Colon (tissue), 2 donors: ENCODE results near the gene PDE1A.
A peak's percentile ranks its signal among the peaks of the same experiment; 100 is the strongest.

Experiments used
- FAIRE-seq: peaks from 2 replicates; lab custom pipeline; 2012; peaks lifted over from hg19 to GRCh38; lab: Jason Lieb, UNC
- donor health status: control.
- donor health status: control.

The PDE1A gene

GRCh38 chr2:182266909-182267308 is 159.9 kb downstream of the PDE1A start:
- no peak for FAIRE-seq

- no peak for FAIRE-seq
These were observed 161.1 kb downstream of the PDE1A start for GRCh38 chr2:182265718-182266117.

DNA sequence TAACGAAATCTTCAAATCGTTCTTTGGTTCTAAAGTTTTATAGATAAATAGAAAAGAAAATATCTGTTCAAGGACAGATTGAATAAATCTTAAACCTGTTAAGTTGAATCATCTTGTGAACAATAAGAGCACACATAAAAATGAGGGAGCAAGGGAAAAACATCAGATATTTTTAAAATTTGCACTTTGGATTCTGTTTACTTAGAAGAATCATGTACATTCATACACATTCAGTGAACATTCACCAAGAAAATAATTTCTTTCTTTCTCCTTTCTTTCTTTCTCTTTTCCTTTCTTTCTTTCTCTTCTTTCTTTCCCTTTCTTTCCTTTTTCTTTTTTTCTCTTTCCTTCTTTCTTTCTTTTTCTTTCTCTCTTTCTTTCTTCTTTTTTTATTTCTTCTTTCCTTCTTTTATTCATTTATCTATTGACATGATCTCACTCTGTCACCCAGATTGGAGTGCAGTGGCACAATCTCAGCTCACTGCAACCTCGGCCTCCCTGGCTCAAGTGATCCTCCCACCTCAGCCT is 164.9 kb downstream of the PDE1A start:
- no peak for FAIRE-seq

GRCh38 chr2:182259629-182260150 is 167.1 kb downstream of the PDE1A start:
- no peak for FAIRE-seq

GRCh38 chr2:182252534-182252933 is 174.3 kb downstream of the PDE1A start:
- FAIRE-seq: no peak

GRCh38 chr2:182248898-182249297 is 177.9 kb downstream of the PDE1A start:
- no peak for FAIRE-seq

DNA sequence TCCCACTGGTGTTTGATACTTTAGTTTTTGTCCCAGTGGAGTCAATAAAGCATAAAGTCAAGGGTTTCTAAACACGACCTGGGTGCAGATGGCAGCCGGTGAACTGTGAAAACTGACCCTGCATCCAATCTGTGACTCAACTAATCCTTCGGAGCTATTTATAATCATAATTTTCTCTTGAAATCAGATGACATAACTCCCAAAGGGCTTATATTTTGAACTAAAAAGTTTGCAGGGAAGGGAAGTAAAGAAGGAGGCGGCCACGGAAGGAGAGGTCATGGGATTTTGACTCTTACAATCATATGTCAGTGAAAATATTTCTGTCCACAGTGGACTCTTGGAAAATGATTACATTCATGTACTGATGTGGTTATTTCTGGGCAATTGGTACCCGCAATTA is 178.5 kb downstream of the PDE1A start:
- FAIRE-seq: no peak

DNA sequence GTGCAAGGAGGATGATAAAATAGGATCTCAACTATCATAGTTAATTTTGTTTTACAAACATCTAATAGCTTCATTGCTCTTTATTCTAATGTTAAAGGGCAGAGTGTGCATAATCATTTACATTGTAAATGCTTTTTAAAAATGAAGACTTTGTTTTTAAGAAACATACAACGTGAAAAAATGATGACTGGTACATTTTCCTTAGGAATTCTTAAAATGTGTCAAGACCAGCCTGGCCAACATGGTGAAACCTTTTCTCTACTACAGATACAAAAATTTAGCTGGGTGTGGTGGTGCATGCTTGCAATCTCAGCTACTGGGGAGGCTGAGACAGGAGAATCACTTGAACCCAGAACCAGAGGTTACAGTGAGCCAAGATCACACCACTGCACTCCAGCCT is 179.0 kb downstream of the PDE1A start:
- no peak for FAIRE-seq

DNA sequence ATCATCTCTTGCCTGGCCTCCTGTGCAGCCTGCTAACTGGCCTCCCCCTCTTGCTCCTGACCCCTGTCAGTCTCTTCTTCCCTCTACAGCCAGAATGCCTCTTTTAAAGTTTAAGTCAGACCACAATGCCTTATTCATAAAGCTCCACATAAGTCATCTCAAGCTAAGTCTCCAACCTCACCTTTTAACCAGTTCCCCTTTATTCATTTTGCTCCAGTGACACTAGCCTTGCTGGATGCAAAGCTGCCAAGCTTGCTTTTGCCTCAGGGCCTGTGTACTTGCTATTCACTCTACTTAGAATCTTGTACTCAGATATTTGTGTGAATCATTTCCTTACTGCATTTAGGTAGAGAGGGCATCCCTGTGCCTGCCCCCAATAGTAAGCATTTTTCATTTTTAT is 180.9 kb downstream of the PDE1A start:
- no peak for FAIRE-seq

DNA sequence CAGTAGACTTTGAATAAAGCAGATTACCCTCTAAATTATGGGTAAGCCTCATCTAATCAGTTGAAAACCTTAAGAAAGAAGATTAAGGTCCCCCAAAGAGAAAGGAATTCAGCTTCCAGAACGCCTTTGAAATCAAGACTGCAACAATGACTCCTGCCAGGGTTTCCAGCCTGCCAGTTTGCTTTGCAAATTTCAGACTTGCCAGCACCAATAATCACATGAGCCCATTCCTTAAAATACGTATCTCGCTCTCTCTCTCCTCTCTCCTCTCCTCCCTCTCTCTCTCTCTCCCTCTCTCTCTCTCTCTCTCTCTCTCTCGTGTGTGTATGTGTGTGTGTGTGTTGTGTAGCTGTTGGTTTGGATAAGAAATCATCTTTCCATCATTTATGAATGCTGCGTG is 184.2 kb downstream of the PDE1A start:
- FAIRE-seq: no peak

DNA sequence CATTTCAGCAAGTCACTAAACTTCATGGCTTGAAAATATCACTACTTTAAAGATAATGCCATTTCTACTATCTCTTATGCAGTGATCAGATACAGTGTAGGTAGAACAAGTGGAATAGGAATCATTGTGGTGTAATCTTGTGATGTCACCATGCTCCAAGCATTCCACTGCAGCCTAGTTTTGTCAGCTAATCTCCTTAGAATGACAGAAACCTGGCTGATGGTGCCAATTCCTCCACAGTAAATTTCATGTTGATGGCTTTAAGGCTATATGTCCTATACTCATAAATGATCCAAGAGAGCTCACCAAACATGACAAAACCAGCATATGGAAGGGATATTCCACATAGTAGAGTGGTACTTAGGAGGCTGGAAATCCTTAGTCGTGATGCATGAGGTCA is 184.9 kb downstream of the PDE1A start:
- FAIRE-seq: no peak

GRCh38 chr2:182240862-182241371 is 185.9 kb downstream of the PDE1A start:
- FAIRE-seq: no peak

- no peak for FAIRE-seq
These were observed 196.3 kb downstream of the PDE1A start for GRCh38 chr2:182230561-182230960.

- FAIRE-seq: no peak
These were observed 197.5 kb downstream of the PDE1A start for GRCh38 chr2:182229297-182229696.

- no peak for FAIRE-seq
These were observed 198.1 kb downstream of the PDE1A start for GRCh38 chr2:182228741-182229140.

GRCh38 chr2:182228073-182228473 is 198.8 kb downstream of the PDE1A start:
- no peak for FAIRE-seq

GRCh38 chr2:182226807-182227206 is 200.0 kb downstream of the PDE1A start:
- no peak for FAIRE-seq

DNA sequence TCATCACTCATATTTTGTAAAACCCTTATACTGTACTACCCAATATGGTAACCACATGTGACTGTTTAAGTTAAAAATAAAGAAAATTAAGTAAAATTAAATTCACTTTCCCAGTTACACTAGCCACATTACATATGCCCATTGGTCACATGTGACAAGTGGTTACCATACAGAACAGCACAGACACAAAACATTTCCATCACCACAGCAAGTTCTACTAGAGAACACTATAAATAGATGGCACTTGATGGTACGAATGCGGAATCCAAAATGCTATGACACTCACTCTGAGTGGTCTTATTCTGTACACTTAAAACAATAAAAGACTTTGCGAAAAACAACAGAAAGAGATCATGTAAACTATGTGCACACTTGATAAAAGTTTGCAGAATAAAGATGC is 202.2 kb downstream of the PDE1A start:
- no peak for FAIRE-seq

GRCh38 chr2:182220998-182221397 is 205.8 kb downstream of the PDE1A start:
- FAIRE-seq: no peak

DNA sequence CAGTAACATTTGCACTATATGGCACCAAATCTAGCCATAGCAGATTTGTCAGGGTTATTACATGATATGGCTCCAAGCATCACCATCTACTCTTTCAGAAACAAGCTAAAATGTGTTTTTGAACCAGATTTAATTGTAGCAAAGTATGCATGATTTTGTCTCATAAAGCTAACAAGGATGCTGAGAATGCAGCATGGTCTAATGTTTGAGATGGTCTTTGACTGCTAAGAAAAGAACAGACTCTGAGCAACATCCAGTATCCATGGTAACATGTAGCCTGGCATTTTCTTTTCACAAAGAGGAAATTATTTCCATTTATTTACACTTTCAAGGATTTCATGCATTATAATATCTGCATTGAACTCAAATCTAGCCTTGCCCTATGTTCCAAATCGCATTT is 206.5 kb downstream of the PDE1A start:
- no peak for FAIRE-seq

DNA sequence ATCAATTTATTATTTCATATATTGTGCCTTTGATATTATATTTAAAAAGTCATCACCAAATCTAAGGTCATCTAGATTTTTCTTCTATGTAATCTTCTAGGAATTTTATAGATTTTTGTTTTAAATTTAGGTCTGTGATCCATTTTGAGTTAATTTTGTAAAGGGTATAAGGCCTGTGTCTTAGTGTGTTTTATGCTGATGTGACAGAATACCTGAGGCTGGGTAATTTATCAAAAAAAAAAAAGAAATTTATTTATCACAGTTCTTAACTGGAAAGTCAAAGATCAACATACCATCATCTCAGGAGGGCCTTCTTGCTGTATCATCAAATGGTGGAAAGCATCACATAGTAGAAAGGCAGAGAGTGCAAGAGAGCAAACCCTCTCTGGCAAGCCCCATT is 216.2 kb downstream of the PDE1A start:
- FAIRE-seq: peak; percentile 60

DNA sequence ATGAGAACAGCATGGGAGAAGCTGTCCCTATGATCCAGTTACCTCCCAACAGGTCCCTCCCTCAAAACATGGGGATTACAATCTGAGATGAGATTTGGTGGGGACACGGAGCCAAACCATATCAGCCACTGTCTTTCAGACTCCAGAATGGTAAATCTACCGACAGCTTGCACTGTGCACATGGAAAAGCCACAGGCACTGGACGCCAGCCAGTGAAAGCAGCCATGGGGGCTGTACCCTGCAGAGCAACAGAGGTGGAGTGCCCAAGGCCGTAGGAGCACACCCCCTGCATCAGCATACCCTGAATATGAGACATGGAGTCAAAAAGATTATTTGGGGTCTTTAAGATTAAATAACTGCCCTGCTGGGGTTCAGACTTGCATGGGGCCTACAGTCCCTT is 218.4 kb downstream of the PDE1A start:
- FAIRE-seq: no peak

GRCh38 chr2:182207049-182207746 is 219.6 kb downstream of the PDE1A start:
- FAIRE-seq: no peak

DNA sequence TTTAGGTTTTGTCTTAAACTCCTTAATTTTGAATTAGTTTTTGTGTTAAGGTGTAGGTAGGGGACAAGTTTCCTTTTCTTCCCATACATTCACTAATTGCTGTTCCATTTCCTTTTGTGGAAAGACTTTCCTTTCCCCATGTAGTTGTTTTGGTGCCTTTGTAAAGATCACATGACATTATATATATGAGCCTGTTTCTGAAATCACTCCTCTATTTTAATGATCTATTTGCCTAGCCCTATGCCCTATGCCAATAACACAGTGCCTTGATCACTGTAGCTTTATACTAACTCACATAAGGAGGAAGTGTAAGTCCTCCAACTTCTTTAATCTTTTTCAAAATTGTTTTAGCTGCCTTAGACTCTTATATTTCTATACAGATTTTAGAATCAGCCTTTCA is 229.3 kb downstream of the PDE1A start:
- FAIRE-seq: no peak
